ACHN (cell line): Measurements from ENCODE around the gene SWAP70.

Experiments
- DNase-seq: peaks from one replicate; pipeline ENCODE4 v3.0.0-alpha.2; 2015
- in situ Hi-C: cut with HindIII; loops from 2 replicates; pipeline ENCODE4 v1.10.0; 2017; ENCODE audit warnings: low sequenced_read_pairs, low pct_ligation_motif_present, low pct_unique_long_range_greater_than_20kb

Gene SWAP70

DNA sequence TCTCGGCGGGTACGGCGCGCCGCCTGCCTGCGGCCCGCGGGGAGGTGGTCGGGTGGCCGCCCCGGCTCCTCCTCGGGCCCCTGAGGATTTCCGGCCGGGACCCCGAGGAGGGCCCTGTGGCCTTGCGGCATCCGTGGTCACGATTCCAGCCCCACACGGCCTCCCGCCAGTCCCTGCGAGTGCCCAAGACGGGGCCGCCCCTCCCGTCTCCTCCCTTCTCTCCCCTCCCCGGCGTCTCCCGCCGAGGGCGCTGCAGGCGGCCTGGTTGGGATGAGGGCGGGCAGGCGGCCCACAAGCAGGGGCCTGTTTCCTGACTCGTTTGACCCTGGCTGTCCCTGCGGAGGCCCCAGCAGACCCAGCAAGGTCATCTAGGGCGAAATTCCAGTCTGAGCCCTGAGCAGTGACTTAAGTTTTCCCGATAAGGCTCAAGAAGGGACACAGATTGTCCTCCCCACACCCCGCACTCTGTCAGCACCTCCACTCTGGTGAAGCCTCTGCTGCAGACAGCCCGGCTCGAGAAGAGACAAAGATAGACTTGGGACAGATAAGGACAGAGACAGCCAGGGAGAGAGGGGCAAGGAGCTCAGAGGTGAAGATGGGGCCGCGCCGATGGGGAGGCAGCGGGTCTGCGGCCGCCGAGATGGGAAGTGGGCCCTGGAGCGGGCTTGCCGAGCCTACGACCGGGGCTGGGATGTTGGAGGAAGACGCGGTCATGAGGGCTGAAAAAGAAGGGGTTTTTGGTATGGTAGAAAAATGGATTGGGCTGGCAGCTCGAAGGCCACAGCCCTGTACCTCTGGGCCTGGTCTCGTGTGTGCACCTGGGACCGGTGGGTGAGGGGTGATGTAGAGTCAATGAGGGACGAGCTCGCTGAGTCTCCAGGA is 95.0 kb downstream of the SWAP70 start:
- in situ Hi-C loops = no loop called here
- peak; percentile 77 for DNase-seq

DNA sequence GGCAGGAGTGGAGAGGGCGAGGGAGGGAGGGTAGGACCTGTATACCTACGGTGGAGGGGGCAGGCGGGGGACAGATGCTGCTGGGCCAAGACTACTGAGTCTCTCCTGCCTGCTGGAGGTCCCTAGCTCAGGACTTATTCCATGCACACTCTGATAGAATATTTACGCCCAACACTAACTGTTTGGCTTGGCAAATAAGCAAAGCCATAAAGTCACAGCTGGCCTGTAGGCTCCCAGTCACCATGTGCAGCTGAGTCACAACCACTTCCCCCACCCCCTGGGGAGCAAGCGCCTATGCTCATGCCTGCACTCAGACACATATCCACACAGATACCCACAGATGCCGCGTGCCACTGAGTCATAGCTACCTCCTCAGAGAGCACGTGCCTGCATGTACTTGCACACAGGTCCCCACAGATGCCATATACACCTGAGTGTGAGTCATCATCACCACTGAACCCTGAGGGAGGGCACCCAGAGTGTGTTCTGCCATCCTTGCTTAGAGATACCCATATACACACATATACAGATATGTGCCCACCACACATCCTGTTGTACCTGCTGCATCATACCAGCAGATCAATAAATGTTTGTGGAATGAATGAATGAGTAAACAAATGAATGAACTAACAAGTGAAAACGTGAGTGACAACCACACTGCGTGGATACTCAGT is 95.8 kb downstream of the SWAP70 start:
- in situ Hi-C loops = no loop called here
- DNase-seq = peak; percentile 97

DNA sequence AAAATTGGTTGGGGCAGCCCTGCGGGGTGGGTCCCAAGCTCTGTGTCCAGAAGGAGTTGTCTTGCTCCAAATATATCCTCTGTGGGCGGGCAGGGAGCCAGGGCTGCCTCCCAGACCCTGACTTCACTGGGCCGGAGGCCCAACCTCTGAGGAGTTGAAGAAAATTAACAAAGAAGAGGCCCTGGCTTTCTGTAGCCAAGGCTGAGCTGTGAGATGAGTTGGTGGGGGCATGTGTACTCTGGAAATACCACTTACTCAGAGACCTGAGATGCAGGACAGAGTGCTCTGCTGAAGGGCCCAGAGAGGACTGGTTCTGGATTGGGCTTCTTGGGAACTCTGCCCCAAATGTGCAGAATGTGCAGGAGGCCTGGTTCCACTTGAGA is 96.3 kb downstream of the SWAP70 start:
- in situ Hi-C loops = no loop called here
- DNase-seq = peak; percentile 78

DNA sequence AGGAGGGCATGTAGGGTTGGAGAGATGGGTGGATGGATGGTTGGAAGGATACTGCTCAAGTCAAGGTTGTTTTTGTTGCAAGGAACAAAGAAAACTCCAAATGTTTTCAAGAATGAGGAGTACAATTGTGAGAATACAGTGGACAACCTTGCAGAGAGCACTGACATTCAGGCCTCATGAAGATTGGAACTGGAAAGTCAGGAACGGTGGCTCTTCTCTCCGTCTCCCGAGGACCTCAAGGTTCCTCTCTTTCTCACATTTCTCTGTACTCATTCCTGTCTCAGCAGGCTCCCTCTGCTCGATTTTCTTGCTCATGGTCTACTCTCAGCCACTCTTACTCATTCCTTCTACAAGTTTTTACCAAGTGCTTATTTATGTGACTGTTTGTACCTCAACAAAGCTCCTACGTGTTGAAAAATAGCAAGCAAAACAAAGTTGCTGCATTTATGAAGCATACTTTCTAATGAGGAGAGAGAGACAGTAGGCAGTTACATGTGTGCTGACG is 97.6 kb downstream of the SWAP70 start:
- DNase-seq = no peak
- in situ Hi-C loops = no loop called here

DNA sequence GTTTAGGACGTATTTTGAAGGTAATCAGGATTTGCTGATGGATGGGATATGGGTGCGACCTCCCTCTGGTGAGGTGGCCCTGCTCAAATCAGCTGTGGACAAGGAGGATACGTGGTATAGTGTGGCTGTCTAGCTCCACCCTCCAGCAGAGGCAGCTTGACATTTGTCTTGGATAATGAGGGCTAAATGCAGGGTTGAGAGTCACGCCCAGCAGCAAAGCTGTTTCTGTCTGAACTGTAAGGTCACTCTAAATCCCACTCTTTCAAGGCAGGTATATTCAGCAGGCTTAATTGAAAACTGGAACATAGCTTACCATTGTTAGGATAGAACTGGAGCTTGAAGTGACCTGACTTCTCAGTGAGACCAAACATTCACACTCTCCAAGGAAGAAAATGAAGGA is 98.7 kb downstream of the SWAP70 start:
- in situ Hi-C loops = no loop called here
- DNase-seq = no peak

GRCh38 chr11:9763301-9763700 is 99.4 kb downstream of the SWAP70 start:
- in situ Hi-C loops = no loop called here
- no peak for DNase-seq

GRCh38 chr11:9765320-9766101 is 101.6 kb downstream of the SWAP70 start:
- DNase-seq = peak; percentile 38
- in situ Hi-C loops = no loop called here

DNA sequence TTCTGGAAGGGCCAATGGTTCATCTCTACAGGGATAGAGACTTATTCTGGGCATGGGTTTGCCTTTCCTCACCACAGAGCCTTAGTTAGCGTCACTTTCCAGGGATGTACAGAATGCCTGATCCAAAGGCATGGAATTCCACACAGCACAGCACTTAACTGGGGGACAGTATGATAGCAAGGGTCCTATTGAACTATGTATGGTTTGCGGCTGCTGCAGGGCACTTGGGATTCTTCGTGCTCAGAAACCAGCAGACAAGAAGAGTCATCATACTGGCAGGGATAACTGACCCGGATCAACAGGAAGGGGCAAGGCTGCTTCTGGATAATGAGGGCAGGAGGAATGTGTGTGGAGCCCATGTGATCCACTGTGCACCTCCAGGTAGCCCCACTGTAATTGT is 105.7 kb downstream of the SWAP70 start:
- DNase-seq = no peak
- in situ Hi-C loops = no loop called here

DNA sequence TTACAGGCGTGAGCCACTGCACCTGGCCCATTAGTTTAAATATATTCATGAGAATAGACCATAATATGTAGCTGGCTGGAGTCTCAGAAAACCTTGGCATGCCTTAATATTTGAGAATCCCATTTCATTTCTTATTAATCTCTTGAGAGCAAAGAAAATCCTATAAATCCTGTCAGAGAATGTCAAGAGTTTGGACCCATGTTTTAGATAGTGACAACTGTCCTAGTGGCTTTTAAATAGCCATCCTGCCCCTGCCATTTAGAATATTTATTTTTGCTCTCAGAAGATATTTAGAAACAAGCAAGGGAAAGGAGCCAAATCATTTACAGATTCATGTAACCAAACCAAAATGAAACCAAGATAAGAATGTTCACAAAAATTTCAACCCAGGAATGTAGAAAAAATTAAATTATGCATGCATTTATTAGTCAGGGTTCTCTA is 107.2 kb downstream of the SWAP70 start:
- in situ Hi-C loops = no loop called here
- DNase-seq = no peak

DNA sequence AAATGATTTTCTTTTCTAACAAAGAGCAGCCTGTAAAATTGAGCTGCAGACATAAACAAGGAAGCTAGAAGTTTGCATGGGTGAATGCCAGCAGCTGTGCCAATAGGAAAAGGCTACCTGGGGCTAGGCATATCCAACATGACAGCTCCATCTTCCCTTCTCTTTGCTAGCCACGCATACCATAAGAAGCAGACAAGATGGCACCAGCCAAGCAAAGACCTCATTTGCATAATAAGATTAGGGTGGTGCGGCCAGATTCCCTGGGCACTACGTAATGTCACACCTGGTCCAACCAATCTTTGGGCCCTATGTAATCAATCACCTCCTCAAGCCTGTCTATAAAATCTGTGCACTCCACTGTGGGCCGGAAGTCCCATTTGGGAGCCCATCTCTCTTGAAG is 108.3 kb downstream of the SWAP70 start:
- DNase-seq = no peak
- in situ Hi-C loops = no loop called here

DNA sequence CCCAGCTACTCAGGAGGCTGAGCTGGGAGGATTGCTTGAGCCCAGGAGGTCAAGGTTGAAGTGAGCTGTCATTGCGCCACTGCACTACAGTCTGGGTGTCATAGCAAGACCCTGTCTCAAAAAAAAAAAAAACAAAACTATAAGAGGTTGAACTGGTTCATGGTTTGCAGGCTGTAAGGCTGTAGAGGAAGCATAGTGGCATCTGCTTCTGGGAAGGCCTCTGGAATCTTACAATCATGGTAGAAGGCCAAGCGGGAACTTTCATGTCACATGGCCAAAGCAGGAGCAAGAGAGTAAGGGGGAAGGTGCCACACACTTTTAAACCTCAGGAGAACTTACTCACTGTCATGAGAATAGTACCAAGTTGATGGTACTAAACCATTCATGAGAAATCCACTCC is 109.6 kb downstream of the SWAP70 start:
- DNase-seq = no peak
- in situ Hi-C loops = no loop called here

- in situ Hi-C loops = no loop called here
Observed at GRCh38 chr11:9774109-9774508, 110.2 kb downstream of the SWAP70 start.

GRCh38 chr11:9774591-9775397 is 110.9 kb downstream of the SWAP70 start:
- in situ Hi-C loops = no loop called here
- no peak for DNase-seq

More at GRCh38 chr11:9774109-9774508, 110.2 kb downstream of the SWAP70 start:
- no peak for DNase-seq

- in situ Hi-C loops = no loop called here
Observed at GRCh38 chr11:9775398-9775779, 111.5 kb downstream of the SWAP70 start.

GRCh38 chr11:9776203-9776602 is 112.3 kb downstream of the SWAP70 start:
- in situ Hi-C loops = no loop called here
- DNase-seq = no peak

More at GRCh38 chr11:9775398-9775779, 111.5 kb downstream of the SWAP70 start:
- no peak for DNase-seq

DNA sequence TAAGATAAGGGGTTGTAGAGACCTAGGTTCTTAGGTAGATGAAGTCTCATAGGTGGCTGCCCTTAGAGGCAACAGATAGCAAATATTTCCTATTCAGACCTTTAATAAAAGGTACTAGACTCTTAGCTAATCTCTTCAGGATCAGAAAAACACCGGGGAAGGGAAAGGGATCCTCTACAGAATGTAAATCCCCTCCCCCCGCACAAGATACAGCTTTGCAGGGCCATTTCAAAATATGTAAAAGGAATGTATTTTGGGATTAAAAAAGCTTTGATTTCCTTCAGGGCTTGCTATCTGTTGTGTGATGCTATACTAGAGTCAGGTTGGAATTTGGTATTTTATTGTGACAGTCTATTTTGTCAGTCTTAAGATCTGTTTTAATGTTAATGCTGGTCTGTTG is 113.2 kb downstream of the SWAP70 start:
- no peak for DNase-seq
- in situ Hi-C loops = no loop called here

GRCh38 chr11:9777525-9777924 is 113.6 kb downstream of the SWAP70 start:
- no peak for DNase-seq
- in situ Hi-C loops = no loop called here

- no peak for DNase-seq
- in situ Hi-C loops = no loop called here
Observed at GRCh38 chr11:9780929-9781328, 117.1 kb downstream of the SWAP70 start.
